Fibroblast of gingiva (primary cell): ENCODE results near the gene CFAP97D2.
A peak's percentile ranks its signal among the peaks of the same experiment; 100 is the strongest.
"Not testable (repeated sequence)": the region's sequence is repeated elsewhere in the genome, so short reads cannot be mapped to it uniquely, and the experiment has no call there.

Source experiments
- DNase-seq: peaks from one replicate; pipeline ENCODE4 v3.0.0-alpha.2; 2011; ENCODE audit warnings: low read depth

CFAP97D2 gene

DNA sequence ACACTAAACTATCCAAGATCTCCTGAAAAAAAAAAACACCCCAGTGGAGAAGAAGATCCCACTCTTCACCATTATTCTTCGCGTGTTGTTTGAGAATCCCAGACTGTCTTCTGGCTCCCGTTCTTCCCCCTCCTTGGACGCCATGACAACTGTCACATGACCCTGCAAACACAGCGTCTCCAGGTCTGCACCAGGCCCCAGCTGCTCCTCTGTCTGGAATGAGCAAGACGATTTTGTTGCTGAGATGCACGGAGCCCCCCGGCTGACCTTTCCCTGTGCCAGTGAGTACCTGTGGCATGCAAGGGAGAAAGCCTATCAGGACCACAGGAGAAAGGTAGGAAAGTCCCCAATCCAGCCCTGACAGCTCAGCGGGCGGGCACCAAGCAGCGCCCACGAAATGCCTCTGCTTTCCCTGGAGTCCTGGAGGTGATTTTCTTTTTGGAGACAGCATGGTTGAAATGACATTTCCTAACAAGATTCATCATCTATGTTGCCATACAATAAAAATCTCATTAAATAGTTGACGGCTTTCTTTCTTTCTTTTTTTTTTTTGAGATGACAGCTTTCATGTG is at the start of gene CFAP97D2:
TSS of gene CFAP97D2 (plus strand) at position 171 of the 572 bp plus-strand sequence. CDS start at position 245, 74 bp downstream.
- no peak for DNase-seq

DNA sequence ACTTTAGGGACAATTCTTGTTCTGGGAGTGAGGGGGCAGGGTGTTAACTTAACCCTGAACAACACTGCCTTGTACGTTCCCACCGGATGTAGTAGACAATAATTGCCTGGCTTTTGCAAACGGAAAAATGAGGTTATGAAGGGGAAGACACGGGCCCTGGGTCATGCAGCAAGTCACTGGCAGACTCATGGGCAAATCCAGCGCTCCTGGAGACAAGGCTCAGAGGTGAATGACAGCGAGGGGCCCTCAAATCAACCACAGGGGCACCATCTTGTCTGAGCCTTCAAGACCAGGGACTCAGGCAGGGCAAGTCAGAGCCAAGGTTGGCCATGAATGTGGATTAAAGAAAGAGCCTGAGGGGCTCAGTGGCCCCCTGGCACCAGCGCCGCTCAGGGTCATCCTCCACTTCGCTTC is 49.4 kb upstream of the CFAP97D2 start:
- DNase-seq = no peak

DNA sequence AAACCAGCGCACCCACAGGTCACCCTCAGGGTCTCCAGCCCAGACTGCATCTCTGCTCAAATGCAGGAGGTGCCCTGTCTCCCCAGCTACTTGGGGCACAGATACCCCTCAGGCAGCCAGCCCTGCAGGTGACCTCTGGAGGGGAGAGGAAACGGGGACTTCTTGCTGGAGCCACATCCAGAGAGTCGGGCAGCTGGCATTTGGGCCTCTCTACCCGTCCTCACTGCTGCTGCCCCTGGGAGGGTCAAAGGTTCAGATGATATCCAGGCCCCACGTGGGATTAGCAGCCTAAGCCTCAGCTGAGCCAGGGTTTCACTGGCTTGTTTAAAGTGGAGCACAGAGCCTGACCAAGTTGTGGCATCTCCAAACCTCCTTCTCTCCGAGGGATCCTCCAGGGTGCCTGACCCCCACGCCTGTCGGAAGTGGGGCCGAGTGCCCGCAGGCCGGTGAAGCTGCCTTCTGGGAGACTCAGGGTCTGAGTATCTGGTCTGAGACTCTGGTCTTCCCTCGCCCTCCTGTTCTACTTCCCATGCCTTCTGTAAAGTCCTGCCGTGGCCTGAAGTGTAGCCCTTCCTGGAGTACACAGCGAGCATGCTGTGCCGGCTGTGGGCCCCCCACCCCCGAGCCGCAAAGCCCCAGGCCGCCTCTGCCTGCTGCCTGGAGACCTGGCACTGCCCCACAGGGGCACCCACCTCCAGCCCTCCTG is 48.8 kb upstream of the CFAP97D2 start:
- DNase-seq = no peak

DNA sequence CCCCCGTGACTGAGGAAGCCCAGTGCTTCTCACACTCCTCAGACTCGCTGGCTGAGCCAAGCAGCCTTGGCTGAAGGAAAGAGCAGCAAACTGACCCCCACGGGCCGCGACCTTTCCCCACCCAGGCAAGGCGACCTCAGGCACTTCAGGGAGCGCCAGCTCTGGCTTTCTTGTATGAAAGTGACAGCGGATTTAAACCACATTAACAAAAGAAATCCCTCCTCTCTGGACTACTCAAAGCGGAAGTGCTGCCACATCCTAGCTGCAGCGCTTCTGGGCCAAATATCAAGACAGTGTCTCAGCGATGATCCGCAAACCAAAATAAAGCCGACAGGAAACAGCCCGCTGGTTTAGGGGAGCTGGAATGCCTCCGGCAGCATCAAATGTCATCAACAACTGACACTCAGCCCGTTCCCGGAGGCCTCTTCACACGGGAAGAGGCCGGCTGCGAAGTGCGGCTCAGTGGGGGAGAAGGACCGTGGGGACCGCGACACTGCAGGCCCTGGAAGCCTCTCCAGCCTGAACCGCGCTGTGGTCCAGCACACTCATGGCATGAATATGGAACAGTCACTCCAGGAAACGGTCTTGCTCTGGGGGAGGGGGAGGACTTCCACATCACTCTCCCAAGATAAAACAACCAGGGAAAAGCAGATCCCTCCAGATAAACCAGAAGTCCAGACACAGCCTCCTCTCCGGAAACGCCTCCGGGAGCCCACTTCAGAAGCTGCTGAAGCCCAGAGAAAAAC is 48.0 kb upstream of the CFAP97D2 start:
- DNase-seq = peak; percentile 88

DNA sequence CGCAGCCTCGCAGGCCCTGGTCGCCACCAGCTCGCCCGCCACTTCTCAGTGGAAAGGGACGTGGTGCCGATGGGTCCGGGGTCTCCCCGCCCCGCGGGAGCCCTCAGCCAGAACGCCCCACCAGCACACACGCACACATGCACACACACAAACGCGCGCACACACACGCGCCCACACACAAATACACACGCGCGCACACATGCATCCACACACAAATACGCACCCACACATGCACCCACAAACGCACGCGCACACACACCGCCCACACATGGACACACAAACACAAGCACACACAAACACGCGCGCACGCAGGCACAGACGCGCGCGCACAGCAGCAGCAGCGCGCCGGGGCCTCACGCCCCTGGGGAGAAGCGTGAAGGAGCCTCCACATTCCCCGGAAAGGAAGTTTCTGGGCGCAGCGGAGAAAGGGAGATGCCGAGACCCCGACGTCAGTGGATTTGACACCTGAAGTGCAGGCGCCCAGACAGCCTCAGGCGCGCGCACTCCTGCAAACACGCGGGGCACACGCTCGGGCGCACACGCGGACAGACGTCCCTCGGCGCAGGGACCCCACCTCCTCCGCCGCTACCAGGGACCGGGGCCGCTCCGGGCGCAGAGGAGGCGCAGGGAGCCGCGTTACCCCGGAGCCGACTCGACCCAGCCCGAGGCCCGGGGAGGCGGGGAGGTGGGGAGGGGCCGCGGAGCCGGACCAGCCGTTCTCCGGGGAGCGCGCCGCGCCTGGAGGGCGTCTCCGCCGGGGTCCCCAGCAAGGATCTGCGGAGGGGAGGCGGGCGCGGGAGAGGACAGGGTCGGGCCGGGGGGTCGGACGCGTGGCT is 47.3 kb upstream of the CFAP97D2 start:
- DNase-seq = peak; percentile 35

DNA sequence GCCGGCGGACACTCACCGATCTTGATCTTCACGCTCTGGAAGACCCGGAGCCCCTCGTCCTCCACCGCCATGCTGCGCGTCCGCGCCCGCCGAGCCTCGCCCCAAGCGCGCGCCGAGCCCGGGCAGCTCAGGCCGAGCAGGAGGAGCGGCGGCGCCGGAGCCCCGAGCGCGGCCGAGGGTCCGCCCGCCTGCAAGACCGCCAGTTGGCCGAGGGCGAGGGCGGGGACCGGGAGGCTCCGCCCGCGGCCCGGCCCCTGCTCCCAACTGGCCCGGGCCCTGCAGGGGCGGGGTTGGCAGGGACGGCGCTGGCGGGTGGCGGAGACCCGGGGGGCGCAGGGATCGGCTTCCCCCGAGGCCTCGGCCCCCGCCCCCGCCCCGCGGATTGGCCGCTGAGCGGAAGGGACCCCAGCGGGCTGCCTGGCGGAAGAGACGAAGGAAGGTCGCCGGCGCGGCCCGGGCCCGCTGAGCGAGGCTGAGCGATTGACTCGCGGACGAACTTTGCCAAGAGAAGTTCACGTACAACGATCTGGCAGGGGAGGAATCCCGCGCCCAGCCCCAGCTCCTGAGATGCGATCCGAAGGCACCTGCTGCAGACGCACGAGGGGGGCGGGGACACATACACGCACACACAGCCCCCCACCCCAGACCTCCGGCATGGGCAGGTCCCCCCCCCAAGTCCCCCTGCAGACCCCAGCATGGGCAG is 46.5 kb upstream of the CFAP97D2 start, which contains the start of gene RASA3:
TSS of gene RASA3 (minus strand) at position 205 of the 703 bp plus-strand sequence. CDS start at position 71, 134 bp downstream.
- peak; percentile 76 for DNase-seq

DNA sequence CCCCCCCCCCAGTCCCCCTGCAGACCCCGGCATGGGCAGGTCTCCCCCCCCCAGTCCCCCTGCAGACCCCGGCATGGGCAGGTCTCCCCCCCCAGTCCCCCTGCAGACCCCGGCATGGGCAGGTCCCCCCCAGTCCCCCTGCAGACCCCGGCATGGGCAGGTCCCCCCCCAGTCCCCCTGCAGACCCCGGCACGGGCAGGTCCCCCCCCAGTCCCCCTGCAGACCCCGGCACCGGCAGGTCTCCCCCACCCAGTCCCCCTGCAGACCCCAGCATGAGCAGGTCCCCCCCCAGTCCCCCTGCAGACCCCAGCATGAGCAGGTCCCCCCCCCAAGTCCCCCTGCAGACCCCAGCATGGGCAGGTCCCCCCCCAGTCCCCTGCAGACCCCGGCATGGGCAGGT is 45.9 kb upstream of the CFAP97D2 start:
- DNase-seq = not testable (repeated sequence)

DNA sequence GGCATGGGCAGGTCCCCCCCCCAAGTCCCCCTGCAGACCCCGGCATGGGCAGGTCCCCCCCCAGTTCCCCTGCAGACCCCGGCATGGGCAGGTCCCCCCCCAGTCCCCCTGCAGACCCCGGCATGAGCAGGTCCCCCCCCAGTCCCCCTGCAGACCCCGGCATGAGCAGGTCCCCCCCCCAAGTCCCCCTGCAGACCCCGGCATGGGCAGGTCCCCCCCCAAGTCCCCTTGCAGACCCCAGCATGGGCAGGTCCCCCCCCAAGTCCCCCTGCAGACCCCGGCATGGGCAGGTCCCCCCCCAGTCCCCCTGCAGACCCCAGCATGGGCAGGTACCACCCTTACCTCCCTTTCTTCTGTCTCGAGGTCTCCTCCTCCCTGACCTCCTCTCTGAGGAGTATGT is 45.5 kb upstream of the CFAP97D2 start:
- not testable (repeated sequence) for DNase-seq

DNA sequence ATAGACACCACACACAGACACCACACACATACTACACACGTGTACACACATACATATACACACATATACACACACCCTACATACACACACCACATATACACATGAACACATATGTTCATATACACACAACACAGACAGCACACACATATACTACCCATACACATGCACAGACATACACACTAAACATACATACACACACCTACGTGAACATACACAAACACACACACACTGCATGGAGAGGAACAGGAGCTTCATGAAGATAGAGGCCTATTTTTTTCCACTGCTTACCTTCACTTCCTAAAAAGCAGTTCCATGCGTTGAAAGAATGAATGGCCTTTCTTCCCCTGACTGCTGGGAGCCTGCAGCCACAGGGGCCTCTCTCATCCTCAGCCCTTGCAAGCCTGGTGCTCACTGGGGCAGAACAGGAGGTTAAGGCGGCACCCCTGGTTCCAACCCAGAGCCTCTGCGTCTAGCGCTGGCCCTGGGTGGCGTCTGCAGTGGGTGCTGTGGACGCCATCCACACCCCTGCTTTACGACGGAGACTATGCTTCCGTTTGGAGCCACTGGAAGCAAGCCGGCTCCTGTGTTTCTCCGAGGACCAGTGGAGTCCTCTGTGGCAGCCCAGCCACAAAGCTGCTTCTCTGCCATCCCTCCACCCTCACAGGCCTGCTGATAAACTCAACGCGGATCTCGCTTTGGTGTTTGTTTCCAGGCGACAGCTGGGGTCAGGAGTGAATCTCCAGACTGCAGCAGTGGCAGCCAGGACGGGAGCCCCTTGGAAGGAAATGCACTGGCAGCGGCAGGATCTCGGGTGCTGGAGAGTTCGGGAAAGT is 44.7 kb upstream of the CFAP97D2 start:
- no peak for DNase-seq

DNA sequence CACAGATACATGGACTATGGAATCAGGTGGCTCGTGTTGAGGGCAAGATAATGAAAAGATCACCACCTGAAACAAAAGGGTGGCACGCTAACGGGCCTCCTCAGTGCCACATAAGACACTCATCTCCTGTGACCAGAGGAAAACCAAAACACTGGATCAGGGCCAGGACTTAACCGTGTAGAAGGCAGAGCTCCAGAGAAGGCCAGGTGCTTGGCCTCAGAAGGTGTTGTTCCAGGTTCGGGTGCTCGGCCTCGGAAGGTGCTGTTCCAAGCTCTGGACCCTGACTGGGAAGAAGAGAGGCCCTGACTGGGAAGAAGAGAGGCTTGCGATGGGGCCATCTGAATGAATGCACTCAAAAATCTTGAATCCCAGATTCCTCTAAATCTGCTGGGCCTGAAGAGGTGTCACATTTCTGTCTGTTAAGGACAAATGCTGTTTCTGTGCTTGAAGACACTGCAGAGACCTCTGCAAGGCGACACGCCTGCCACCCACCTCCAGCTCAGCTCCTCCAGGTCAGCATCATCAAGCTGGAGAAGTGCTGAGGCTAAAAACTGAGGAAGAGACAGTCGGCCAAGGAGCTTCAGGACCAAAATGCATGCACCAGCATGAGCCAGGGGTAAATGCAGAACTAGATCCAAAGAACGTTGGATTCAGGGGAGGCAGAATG is 44.0 kb upstream of the CFAP97D2 start:
- no peak for DNase-seq

DNA sequence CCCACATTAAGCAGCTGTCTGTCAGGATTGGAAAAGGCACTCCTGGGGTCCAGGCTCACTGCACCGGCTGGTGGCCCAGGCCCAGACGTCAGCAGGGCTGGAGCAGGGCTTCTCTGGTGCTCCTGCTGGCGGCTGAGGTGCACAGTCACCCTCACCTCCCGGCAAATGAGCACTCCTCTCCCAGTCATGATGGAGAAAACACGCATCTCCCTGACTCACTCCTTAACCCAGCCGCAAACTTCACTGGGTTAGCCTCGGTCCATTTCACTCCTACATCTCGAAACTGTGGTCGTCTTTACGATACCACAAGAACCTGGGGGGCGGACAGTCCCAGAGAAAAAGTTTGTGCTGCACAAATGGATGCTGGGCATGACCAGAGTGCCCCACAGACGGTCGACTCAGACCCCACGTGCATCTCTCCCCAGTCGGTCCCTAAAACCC is 43.3 kb upstream of the CFAP97D2 start:
- no peak for DNase-seq

DNA sequence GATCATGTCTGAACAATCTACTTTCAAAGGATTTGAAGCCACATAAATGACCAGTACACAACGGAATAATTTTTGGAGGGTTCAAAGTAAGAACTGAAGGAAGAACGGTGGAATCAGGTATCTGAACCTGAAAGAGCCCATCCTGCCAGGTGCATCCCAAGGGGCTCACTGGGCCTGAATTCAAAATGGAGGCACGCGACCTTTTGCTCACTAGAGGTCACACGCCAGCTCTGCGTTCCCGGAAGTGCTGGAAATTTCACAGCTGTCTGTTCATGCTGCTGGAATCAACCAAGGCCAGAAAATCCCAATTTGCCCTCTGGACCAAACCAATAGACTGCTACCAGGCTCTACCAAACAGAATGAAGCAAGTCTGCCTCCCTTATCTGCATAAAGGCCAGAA is 42.5 kb upstream of the CFAP97D2 start:
- no peak for DNase-seq

DNA sequence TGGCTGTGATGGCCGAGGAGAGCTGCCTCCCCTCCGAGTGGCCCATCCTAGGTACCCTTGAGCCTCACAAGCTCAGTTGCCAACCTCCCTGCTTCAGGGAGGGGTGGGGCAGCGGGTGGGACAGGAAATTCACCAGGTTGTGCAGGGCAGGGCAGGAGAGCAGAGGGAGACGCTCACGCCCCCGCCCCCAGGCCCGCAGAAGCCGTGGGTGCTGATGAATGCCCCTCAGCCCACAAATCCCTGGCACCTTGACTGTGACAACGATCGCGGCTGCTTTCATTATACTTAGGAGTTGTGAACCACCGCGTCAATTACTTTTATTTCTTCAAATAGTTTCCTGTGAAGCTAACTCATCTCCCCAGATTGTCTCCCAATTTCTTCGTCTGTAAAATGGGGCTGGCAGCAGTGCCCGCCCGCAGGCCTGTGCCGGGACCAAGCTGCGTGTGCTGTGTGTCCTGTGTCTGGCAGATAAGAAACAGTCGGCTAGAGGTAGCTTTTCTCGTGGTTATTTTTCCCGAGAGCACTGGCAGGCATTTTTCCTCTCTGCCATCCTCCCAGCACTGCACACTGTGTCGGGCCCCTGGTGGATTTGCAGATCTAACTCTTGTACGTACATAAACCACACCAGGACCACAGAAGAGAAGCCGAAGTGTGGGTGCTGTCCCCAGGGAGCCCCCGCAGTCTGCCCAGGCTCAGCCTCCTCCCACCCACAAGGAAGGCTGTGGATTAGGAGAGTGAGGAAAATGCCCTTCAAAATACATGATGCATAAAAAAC is 38.7 kb upstream of the CFAP97D2 start:
- no peak for DNase-seq

DNA sequence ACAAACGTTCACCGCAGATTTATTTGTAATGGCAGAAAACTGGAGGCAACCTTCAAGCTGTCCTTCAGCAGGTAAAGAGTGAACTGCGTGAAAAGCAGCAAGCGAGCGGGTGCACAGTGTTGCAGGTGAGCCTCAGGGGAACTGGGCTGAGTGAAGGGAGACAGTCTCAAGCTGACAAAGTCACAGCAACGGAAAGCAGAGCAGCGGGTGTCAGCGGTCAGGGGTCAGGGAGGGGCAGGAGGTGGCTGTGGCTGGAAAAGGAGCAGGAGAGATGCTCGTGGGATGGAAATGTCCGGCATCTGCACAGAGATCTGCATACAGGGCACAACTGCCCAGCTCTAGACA is 38.2 kb upstream of the CFAP97D2 start:
- DNase-seq = no peak

DNA sequence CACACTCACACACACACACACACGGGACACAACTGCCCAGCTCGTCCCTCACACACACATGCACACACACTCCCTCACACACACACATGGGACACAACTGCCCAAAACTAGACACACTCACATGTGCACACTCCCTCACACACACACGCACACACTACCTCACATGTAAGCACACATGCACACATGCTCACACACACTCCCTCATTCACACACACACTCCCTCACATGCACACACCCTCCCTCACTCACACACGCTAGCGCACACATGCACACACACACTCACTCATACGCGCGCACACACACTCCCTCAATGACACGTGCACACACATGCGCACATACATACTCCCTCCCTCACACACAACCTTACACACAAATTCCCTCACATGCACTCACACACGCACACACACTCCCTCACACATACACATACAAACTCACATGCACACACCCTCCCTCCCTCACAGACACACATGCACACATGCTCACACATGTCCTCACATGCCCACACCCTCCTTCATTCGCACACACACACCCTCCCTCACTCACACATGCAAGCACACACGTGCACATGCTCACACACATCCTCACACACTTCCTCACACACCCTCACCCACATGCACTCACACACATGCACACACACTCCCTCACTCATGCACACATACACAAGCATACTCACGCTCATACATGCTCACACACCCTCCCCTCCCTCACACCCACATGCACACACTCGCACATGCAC is 37.6 kb upstream of the CFAP97D2 start:
- no peak for DNase-seq

DNA sequence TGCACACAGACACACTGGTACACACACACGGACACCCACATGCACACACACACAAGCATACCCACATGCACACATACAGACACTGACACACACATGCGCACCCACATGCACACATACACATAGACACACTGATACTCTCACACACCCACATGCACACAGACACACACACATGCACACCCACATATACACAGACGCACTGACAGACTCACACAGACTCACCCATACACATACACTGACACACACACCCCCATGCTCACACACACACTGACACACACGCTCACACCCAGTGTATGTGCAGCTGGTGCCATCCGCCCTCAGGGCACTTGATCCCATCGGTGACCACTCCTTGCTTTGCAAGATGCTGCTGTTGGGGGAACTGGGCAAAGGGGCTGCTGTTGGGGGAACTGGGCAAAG is 36.9 kb upstream of the CFAP97D2 start:
- no peak for DNase-seq

DNA sequence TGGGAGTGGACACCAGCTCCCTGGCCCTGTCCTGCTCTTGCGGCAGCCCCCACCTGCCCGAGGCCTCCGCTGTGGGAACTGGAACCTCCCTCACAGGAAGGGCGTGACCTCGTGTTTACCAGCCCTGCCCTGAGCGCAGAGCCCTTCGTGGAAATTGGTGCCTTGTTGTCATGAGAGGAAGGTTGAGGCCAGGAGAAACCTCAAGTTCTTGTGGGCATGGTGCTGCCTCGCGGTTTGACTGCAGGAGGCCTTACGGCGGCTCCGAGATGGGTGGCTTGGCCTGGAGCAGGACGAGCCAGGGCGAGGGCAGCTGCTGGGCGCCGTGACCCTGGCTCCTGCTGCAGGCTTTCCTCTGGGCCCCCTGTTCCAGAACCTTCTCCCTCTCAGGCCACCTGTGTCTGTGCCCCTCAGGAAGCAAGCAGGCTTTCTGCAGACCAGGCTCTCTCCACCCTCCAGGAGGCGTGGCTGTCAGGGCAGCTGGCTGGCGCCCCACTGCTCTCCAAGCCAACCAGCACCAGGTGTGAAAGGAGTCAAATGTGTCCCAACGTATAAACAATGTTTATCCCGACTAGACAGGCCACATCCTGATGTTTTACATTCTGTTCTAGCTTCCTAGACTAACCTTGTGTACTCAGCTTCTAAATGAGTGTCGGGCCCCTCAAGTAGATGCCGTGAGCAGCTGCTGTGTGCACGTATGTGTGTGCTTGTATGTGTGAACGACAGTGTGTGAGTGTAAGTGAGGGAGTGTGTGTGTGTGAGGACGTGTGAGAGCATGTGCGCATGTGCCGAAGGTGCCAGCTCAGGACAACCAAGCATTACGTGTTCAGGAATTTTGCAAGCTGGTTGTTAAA is 36.2 kb upstream of the CFAP97D2 start:
- no peak for DNase-seq
